Occipital lobe (tissue), 2 donors: ENCODE measurements around the gene KIFBP. TPM values are rescaled to one million over a fixed set of nuclear protein-coding genes. Genes with fewer than 3 reads are reported as not detected.
"Not testable (repeated sequence)": the region's sequence is repeated elsewhere in the genome, so short reads cannot be mapped to it uniquely, and the experiment has no call there.

Experiments
- DNase-seq: peaks from one replicate; lab custom pipeline; 2025; lab: John Stamatoyannopoulos, UW
- total RNA-seq: library from RNA; depleted of rRNA; stranded (reverse); fragments of >200 nt; gene quantifications from one replicate; pipeline ENCODE4 v1.2.3, GENCODE V29; 2014

KIFBP gene
- total RNA-seq, 1 donor from 2014 or later = 36.8 TPM

- DNase-seq = no peak
Observed at GRCh38 chr10:68997211-68997610, 8.6 kb downstream of the KIFBP start.

- DNase-seq = no peak
Observed at GRCh38 chr10:69004821-69005220, 16.2 kb downstream of the KIFBP start.

GRCh38 chr10:69005704-69006485, 17.3 kb downstream of the KIFBP start:
- no peak for DNase-seq

- no peak for DNase-seq
Observed at GRCh38 chr10:69007260-69007659, 18.7 kb downstream of the KIFBP start.

- no peak for DNase-seq
Observed at GRCh38 chr10:69009360-69009759, 20.8 kb downstream of the KIFBP start.

- no peak for DNase-seq
Observed at GRCh38 chr10:69010151-69010640, 21.6 kb downstream of the KIFBP start.

GRCh38 chr10:69012778-69013177, 24.2 kb downstream of the KIFBP start:
- not testable (repeated sequence) for DNase-seq

GRCh38 chr10:69014171-69014570, 25.6 kb downstream of the KIFBP start:
- no peak for DNase-seq

- DNase-seq = no peak
Observed at GRCh38 chr10:69018613-69019012, 30.0 kb downstream of the KIFBP start.

- no peak for DNase-seq
Observed at GRCh38 chr10:69022611-69023010, 34.0 kb downstream of the KIFBP start.

GRCh38 chr10:69025370-69025896, 36.8 kb downstream of the KIFBP start:
- DNase-seq = no peak

GRCh38 chr10:69033256-69033655, 44.7 kb downstream of the KIFBP start:
- DNase-seq = no peak

- DNase-seq = no peak
Observed at GRCh38 chr10:69037489-69037888, 48.9 kb downstream of the KIFBP start.

- DNase-seq = not testable (repeated sequence)
Observed at GRCh38 chr10:69040904-69041303, 52.3 kb downstream of the KIFBP start.

GRCh38 chr10:69042417-69042816, 53.8 kb downstream of the KIFBP start:
- no peak for DNase-seq

- DNase-seq = no peak
Observed at GRCh38 chr10:69042838-69043237, 54.2 kb downstream of the KIFBP start.

- DNase-seq = no peak
Observed at GRCh38 chr10:69043931-69044531, 55.4 kb downstream of the KIFBP start.

GRCh38 chr10:69044546-69044945, 55.9 kb downstream of the KIFBP start:
- no peak for DNase-seq

- no peak for DNase-seq
Observed at GRCh38 chr10:69045441-69046300, 57.1 kb downstream of the KIFBP start.

- DNase-seq = no peak
Observed at GRCh38 chr10:69047111-69047832, 58.7 kb downstream of the KIFBP start.

GRCh38 chr10:69048103-69048502, 59.5 kb downstream of the KIFBP start:
- DNase-seq = no peak
